SK-N-SH treated with all-trans-retinoic acid at 6 μM for 48 hours (cell line): ENCODE results near the gene SLC25A20.
"Not testable (repeated sequence)": the region's sequence is repeated elsewhere in the genome, so short reads cannot be mapped to it uniquely, and the experiment has no call there.

Experiments used
- ATAC-seq: fragments of 200-7000 bp; cut with Tn5 transposase; 3 replicates; pipeline ENCODE4 v1.9.1; 2020; ENCODE audit warnings: mild to moderate bottlenecking, moderate library complexity
- BACH2 ChIP-seq: fragments of 250-450 bp; sonication (Bioruptor Pico); IDR thresholded peaks from 2 replicates; pipeline ENCODE4 v1.9.0; 2021; ENCODE audit warnings: mild to moderate bottlenecking, borderline replicate concordance
- CREB5 ChIP-seq: fragments of 250-450 bp; sonication (Bioruptor Pico); IDR thresholded peaks from 2 replicates; pipeline ENCODE4 v1.5.1; 2020; ENCODE audit warnings: low read depth, mild to moderate bottlenecking, moderate library complexity
- CSDC2 ChIP-seq: fragments of 250-450 bp; sonication (Bioruptor Pico); IDR thresholded peaks from 2 replicates; pipeline ENCODE4 v1.5.0; 2020; ENCODE audit warnings: mild to moderate bottlenecking, moderate library complexity
- ESRRG ChIP-seq: fragments of 250-450 bp; sonication (Bioruptor Pico); IDR thresholded peaks from 2 replicates; pipeline ENCODE4 v1.6.1; 2021; ENCODE audit warnings: mild to moderate bottlenecking
- GLIS3 ChIP-seq: fragments of 250-450 bp; sonication (Bioruptor Pico); IDR thresholded peaks from 2 replicates; pipeline ENCODE4 v1.5.0; 2020; ENCODE audit warnings: mild to moderate bottlenecking, moderate library complexity
- ISL1 ChIP-seq: fragments of 250-450 bp; sonication (Bioruptor Pico); IDR thresholded peaks from 2 replicates; pipeline ENCODE4 v2.1.2; 2022; ENCODE audit warnings: mild to moderate bottlenecking, moderate library complexity
- OSR1 ChIP-seq: fragments of 250-450 bp; sonication (Bioruptor Pico); IDR thresholded peaks from 2 replicates; pipeline ENCODE4 v1.8.0; 2022; ENCODE audit warnings: moderate library complexity, mild to moderate bottlenecking, inconsistent platforms
- PATZ1 ChIP-seq: fragments of 250-450 bp; sonication (Bioruptor Pico); IDR thresholded peaks from 2 replicates; pipeline ENCODE4 v1.8.0; 2020; ENCODE audit warnings: mild to moderate bottlenecking, moderate library complexity, borderline replicate concordance
- PPARA ChIP-seq: fragments of 250-450 bp; sonication (Bioruptor Pico); IDR thresholded peaks from 2 replicates; pipeline ENCODE4 v1.5.0; 2020; ENCODE audit warnings: mild to moderate bottlenecking, borderline replicate concordance
- RARB ChIP-seq: fragments of 250-450 bp; sonication (Bioruptor Pico); IDR thresholded peaks from 2 replicates; pipeline ENCODE4 v1.8.0; 2021; ENCODE audit warnings: mild to moderate bottlenecking, moderate library complexity
- TCF4 ChIP-seq: fragments of 250-450 bp; sonication (Bioruptor Pico); IDR thresholded peaks from 2 replicates; pipeline ENCODE4 v1.8.0; 2021; ENCODE audit warnings: mild to moderate bottlenecking, moderate library complexity, borderline replicate concordance
- ZC3H10 ChIP-seq: fragments of 250-450 bp; sonication (Bioruptor Pico); IDR thresholded peaks from 2 replicates; pipeline ENCODE4 v1.5.1; 2021; ENCODE audit warnings: mild to moderate bottlenecking, moderate library complexity
- ZFP3 ChIP-seq: fragments of 250-450 bp; sonication (Bioruptor Pico); IDR thresholded peaks from 2 replicates; pipeline ENCODE4 v1.5.0; 2020; ENCODE audit warnings: mild to moderate bottlenecking, moderate library complexity
- ZFP30 ChIP-seq: fragments of 450-650 bp; formaldehyde crosslinking; IDR thresholded peaks from 2 replicates; pipeline ENCODE4 v1.5.0; 2022; ENCODE audit warnings: mild to moderate bottlenecking, moderate library complexity
- ZNF565 ChIP-seq: fragments of 450-650 bp; formaldehyde crosslinking; conservative IDR thresholded peaks from 2 replicates; pipeline ENCODE4 v1.5.0; 2020; ENCODE audit warnings: low read depth, mild to moderate bottlenecking, moderate library complexity
- ZNF70 ChIP-seq: fragments of 450-650 bp; formaldehyde crosslinking; IDR thresholded peaks from 2 replicates; pipeline ENCODE4 v1.5.0; 2020; ENCODE audit warnings: mild to moderate bottlenecking, moderate library complexity
- ZNF8 ChIP-seq: fragments of 450-650 bp; formaldehyde crosslinking; IDR thresholded peaks from 2 replicates; pipeline ENCODE4 v1.5.0; 2020; ENCODE audit warnings: mild to moderate bottlenecking, moderate library complexity
- TF ChIP-seq, protein P1 (sequence below): fragments of 250-450 bp; sonication (Bioruptor Pico); IDR thresholded peaks from 2 replicates; pipeline ENCODE4 v1.5.1; 2021; ENCODE audit warnings: mild to moderate bottlenecking, moderate library complexity
- TF ChIP-seq, protein P2 (sequence below): fragments of 250-450 bp; sonication (Bioruptor Pico); IDR thresholded peaks from 2 replicates; pipeline ENCODE4 v1.5.0; 2020; ENCODE audit warnings: mild to moderate bottlenecking, moderate library complexity

SLC25A20 gene

GRCh38 chr3:48919215-48920138 is 20.8 kb upstream of the SLC25A20 start (continued):
- TF ChIP-seq, protein P1, sequence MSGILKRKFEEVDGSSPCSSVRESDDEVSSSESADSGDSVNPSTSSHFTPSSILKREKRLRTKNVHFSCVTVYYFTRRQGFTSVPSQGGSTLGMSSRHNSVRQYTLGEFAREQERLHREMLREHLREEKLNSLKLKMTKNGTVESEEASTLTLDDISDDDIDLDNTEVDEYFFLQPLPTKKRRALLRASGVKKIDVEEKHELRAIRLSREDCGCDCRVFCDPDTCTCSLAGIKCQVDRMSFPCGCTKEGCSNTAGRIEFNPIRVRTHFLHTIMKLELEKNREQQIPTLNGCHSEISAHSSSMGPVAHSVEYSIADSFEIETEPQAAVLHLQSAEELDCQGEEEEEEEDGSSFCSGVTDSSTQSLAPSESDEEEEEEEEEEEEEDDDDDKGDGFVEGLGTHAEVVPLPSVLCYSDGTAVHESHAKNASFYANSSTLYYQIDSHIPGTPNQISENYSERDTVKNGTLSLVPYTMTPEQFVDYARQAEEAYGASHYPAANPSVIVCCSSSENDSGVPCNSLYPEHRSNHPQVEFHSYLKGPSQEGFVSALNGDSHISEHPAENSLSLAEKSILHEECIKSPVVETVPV (CRISPR knock-in tag), result no peak
- no peak for TF ChIP-seq ZNF8 (CRISPR knock-in tag)

DNA sequence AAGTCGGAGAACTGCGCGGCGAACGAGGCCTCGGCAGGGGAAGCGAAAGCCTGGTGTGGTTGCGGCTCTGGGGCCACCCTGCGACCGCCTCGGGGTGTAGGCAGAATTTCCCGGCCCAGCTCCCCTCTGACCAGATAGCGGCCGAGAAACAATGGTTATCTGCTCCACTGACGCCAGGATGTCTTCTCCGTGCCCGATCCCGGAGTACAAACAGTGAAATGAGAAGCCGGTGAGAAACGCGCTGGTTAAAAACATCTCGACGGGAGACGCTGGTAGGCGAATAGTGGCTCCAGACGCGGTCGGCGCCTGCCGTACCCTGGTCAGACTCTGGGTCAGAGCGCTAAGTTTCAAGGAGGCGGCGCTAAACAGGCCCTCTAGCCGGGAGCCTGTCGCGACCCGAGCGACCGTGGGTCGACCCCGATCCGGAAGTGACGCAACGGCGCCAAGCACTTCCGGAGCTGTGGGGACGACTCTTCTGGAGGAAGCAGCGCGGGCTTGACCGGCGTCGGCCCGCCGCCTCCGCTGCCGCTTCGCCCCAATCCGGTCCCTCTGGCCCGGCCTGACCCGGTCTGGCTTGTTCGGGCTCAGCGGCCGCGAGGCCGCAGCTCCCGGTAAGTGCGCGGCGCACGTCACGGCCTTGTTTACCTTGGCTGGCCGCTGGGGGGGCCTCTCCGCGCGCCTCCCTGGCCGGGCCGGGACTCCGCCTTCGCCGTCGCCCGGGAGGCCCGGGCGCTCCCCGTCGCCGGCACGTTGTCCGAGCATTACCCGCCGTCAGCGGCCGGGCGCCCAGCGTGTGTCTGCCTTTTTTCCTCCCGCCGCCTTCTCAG is 19.9 kb upstream of the SLC25A20 start, which contains the start of gene ARIH2:
TSS of gene ARIH2 (plus strand) at position 455 of the 827 bp plus-strand sequence. CDS start 8,717 bp downstream, outside the sequence.
- ATAC-seq, result peak; percentile 93
- no peak for TF ChIP-seq ISL1 (CRISPR knock-in tag)
- TF ChIP-seq ZNF70, result peak; percentile 57; the same call in 1 of the 2 replicates
- 0 out of 2 replicates have a peak, but pooled peaks have one; percentile 14 for TF ChIP-seq ZFP3 (CRISPR knock-in tag)

GRCh38 chr3:48915296-48915695 is 16.6 kb upstream of the SLC25A20 start:
- no peak for TF ChIP-seq CSDC2 (CRISPR knock-in tag)
- TF ChIP-seq, all 23 proteins: peak for 0
- no peak for ATAC-seq

DNA sequence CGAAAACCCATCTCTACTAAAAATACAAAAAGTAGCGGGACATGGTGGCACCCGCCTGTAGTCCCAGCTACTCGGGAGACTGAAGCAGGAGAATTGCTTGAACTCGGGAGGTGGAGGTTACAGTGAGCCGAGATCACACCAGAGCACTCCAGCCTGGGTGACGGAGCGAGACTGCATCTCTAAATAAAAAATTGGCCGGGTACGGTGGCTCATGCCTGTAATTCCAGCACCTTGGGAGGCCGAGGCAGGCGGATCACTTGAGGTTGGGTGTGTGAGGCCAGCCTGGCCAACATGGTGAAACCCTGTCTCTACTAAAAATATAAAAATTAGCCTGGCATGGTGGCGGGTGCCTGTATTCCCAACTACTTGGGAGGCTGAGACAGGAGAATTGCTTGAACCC is 8.3 kb upstream of the SLC25A20 start:
- ATAC-seq, result not testable (repeated sequence)

DNA sequence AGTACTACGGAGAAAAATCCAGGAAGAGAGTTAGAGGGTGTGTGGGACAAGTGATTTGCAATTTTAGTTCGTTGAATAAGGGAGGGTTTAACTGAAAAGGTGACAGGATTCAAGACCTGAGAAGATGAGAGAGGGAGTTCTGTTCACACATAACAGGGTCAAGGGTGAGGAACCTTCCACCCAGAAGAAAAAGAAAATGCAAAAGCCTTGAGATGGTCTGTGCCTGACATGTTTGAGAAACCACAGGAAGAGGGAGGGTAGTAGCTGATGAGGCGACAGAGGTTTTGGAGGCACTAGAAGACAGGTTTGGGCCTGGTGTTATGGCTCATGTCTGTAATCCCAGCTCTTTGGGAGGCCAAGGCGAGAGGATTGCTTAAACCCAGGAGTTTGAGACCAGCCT is 591 bp upstream of the SLC25A20 start:
- ATAC-seq, result no peak
- TF ChIP-seq ZFP3 (CRISPR knock-in tag), result no peak
- TF ChIP-seq BACH2 (CRISPR knock-in tag), result no peak
- no peak for TF ChIP-seq OSR1
- TF ChIP-seq RARB (CRISPR knock-in tag), result no peak
- TF ChIP-seq TCF4 (CRISPR knock-in tag), result no peak
- TF ChIP-seq ISL1 (CRISPR knock-in tag), result no peak
- TF ChIP-seq ESRRG (CRISPR knock-in tag), result no peak
- no peak for TF ChIP-seq ZNF565 (CRISPR knock-in tag)
- TF ChIP-seq, protein P2, sequence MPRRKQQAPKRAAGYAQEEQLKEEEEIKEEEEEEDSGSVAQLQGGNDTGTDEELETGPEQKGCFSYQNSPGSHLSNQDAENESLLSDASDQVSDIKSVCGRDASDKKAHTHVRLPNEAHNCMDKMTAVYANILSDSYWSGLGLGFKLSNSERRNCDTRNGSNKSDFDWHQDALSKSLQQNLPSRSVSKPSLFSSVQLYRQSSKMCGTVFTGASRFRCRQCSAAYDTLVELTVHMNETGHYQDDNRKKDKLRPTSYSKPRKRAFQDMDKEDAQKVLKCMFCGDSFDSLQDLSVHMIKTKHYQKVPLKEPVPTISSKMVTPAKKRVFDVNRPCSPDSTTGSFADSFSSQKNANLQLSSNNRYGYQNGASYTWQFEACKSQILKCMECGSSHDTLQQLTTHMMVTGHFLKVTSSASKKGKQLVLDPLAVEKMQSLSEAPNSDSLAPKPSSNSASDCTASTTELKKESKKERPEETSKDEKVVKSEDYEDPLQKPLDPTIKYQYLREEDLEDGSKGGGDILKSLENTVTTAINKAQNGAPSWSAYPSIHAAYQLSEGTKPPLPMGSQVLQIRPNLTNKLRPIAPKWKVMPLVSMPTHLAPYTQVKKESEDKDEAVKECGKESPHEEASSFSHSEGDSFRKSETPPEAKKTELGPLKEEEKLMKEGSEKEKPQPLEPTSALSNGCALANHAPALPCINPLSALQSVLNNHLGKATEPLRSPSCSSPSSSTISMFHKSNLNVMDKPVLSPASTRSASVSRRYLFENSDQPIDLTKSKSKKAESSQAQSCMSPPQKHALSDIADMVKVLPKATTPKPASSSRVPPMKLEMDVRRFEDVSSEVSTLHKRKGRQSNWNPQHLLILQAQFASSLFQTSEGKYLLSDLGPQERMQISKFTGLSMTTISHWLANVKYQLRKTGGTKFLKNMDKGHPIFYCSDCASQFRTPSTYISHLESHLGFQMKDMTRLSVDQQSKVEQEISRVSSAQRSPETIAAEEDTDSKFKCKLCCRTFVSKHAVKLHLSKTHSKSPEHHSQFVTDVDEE (CRISPR knock-in tag), result no peak
- TF ChIP-seq CSDC2 (CRISPR knock-in tag), result no peak
- TF ChIP-seq, all 23 proteins: peak for 0

GRCh38 chr3:48897460-48898376 is 964 bp downstream of the SLC25A20 start:
- TF ChIP-seq GLIS3 (CRISPR knock-in tag) (no peak), ZFP30 (CRISPR knock-in tag) (no peak), ZC3H10 (CRISPR knock-in tag) (no peak), ZNF8 (CRISPR knock-in tag) (no peak), PATZ1 (CRISPR knock-in tag) (no peak), PPARA (CRISPR knock-in tag) (no peak), OSR1 (no peak), CREB5 (CRISPR knock-in tag) (no peak), TCF4 (CRISPR knock-in tag) (no peak), ZFP3 (CRISPR knock-in tag) (no peak), CSDC2 (CRISPR knock-in tag) (no peak), BACH2 (CRISPR knock-in tag) (no peak)
- TF ChIP-seq, all 23 proteins: peak for 0
- ATAC-seq, result no peak; the same call in 2 of the 3 replicates
